SU-DHL-6 (cell line): ENCODE measurements around the gene AGPAT3.

Experiments
- H2AFZ ChIP-seq: fragments of 200-600 bp; sonication (generic); 2 replicates; pipeline ENCODE4 v1.6.1; 2014; ENCODE audit warnings: low read depth, mild to moderate bottlenecking, moderate library complexity, mixed read lengths, antibody characterized with exemption, low read length; ENCODE audit not compliant: severe bottlenecking
- H3F3A ChIP-seq: fragments of 200-600 bp; shearing (Covaris generic); 2 replicates; pipeline ENCODE4 v1.6.0; 2016; ENCODE audit warnings: antibody characterized with exemption, mild to moderate bottlenecking; ENCODE audit not compliant: insufficient read depth
- H3K27ac ChIP-seq: fragments of 200-600 bp; sonication (generic); 2 replicates; pipeline ENCODE4 v1.5.1; 2016; ENCODE audit warnings: low read depth, mild to moderate bottlenecking, low read length, moderate library complexity, mixed read lengths
- H3K27me3 ChIP-seq: fragments of 200-600 bp; sonication (generic), shearing (Covaris generic); 2 replicates; pipeline ENCODE4 v1.6.0; 2014; ENCODE audit warnings: mild to moderate bottlenecking, low read length
- H3K36me3 ChIP-seq: fragments of 200-600 bp; sonication (generic); 2 replicates; pipeline ENCODE4 v1.6.1; 2014; ENCODE audit warnings: mild to moderate bottlenecking, low read length, mixed read lengths
- H3K4me2 ChIP-seq: fragments of 300-600, 200-600 bp; shearing (Covaris generic), sonication (generic); 2 replicates; pipeline ENCODE4 v1.6.0; 2014; ENCODE audit warnings: low read length, low read depth, mild to moderate bottlenecking; ENCODE audit not compliant: poor library complexity, severe bottlenecking
- H3K4me3 ChIP-seq: fragments of 200-600 bp; sonication (generic); 2 replicates; pipeline ENCODE4 v1.5.1; 2014; ENCODE audit warnings: antibody characterized with exemption, low read length, mild to moderate bottlenecking, mixed read lengths; ENCODE audit not compliant: insufficient read depth, poor library complexity, severe bottlenecking
- H3K79me2 ChIP-seq: fragments of 200-600 bp; sonication (generic); 2 replicates; pipeline ENCODE4 v1.6.1; 2014; ENCODE audit warnings: mild to moderate bottlenecking, low read length, moderate library complexity; ENCODE audit not compliant: insufficient read depth
- H3K9ac ChIP-seq: fragments of 200-600 bp; sonication (generic); 2 replicates; pipeline ENCODE4 v1.7.0; 2014; ENCODE audit warnings: mild to moderate bottlenecking, low read length
- H3K9me2 ChIP-seq: fragments of 200-600 bp; sonication (generic); replicated peaks from 2 replicates; pipeline ENCODE4 v1.6.1; 2014; ENCODE audit warnings: low read length; ENCODE audit not compliant: insufficient read depth
- H3K9me3 ChIP-seq: fragments of 200-600 bp; sonication (generic); 2 replicates; pipeline ENCODE4 v1.6.1; 2014; ENCODE audit warnings: low read length, mixed read lengths; ENCODE audit not compliant: insufficient read depth
- H4K20me1 ChIP-seq: fragments of 200-600 bp; sonication (generic); 2 replicates; pipeline ENCODE4 v1.6.1; 2014; ENCODE audit warnings: low read depth, mild to moderate bottlenecking, antibody characterized with exemption, low read length, moderate library complexity, mixed read lengths
- CTCF ChIP-seq: fragments of 200-600 bp; sonication (generic); IDR thresholded peaks from one replicate; pipeline ENCODE4 v1.5.1; 2017; ENCODE audit warnings: antibody characterized with exemption, mild to moderate bottlenecking, low read length, moderate library complexity; ENCODE audit not compliant: insufficient read depth, poor library complexity, severe bottlenecking
- EZH2phosphoT487 ChIP-seq: fragments of 200-600 bp; sonication (generic), shearing (Covaris generic); conservative IDR thresholded peaks from 2 replicates; pipeline ENCODE4 v1.6.1; 2018; ENCODE audit warnings: mild to moderate bottlenecking, antibody characterized with exemption, low read length, moderate library complexity, mixed read lengths

AGPAT3 gene

GRCh38 chr21:43926196-43926595 lies 61.2 kb downstream of the AGPAT3 start:
- Histone ChIP-seq H3K36me3 (no peaks in the 10 kb centered on the region), H3K27ac (no peak overlapping the region), H3K79me2 (no peaks in the 10 kb centered on the region), H3K9me2 (no peaks in the 10 kb centered on the region), H3K9me3 (no peaks in the 10 kb centered on the region), H3K4me2 (no peak overlapping the region), H4K20me1 (no peaks in the 10 kb centered on the region), H3K27me3 (no peaks in the 10 kb centered on the region), H3K9ac (no peak overlapping the region), H2AFZ (no peak overlapping the region), H3F3A (no peaks in the 10 kb centered on the region), H3K4me3 (no peak overlapping the region)
- no peak for TF ChIP-seq CTCF
- TF ChIP-seq EZH2phosphoT487, result no peak

DNA sequence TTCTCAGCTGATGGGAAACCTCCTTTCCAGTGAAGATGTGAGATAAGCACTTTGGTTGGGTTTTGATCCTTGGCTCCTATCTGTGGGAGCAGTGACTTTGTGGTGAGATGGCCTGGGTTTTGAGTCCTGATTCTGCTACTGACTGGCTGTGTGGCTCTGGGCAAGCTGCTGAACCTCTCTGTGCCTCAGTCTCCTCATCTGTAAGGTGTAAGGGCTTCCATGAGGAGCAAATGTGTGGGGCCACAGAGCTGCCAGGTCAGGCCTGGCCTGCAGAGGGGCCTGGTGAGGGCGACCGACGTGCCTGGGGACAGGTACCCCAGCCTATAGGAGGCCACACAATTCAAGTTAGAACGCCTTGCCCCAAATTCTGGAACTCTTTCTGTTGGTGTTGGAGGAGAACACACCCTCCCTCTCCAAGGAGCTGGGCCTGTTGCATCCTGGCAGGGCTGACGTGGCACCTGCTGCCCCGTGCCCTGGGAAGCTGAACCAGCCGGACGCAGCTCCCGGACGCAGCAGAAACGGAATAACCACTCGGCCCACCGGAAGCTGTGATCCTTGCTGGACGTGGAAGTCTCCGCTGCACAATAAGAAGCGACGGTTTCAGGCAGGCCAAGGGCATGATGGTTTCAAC lies 62.7 kb downstream of the AGPAT3 start:
- Histone ChIP-seq H3K4me2 (no peak overlapping the region), H3K4me3 (no peak overlapping the region), H3K79me2 (no peaks in the 10 kb centered on the region), H3K27me3 (no peaks in the 10 kb centered on the region), H3K9ac (no peak overlapping the region), H3K9me3 (no peaks in the 10 kb centered on the region), H2AFZ (no peak overlapping the region), H3F3A (no peaks in the 10 kb centered on the region), H3K36me3 (no peaks in the 10 kb centered on the region), H3K27ac (no peak overlapping the region), H3K9me2 (no peaks in the 10 kb centered on the region), H4K20me1 (no peaks in the 10 kb centered on the region)
- TF ChIP-seq EZH2phosphoT487 (no peak), CTCF (no peak)

DNA sequence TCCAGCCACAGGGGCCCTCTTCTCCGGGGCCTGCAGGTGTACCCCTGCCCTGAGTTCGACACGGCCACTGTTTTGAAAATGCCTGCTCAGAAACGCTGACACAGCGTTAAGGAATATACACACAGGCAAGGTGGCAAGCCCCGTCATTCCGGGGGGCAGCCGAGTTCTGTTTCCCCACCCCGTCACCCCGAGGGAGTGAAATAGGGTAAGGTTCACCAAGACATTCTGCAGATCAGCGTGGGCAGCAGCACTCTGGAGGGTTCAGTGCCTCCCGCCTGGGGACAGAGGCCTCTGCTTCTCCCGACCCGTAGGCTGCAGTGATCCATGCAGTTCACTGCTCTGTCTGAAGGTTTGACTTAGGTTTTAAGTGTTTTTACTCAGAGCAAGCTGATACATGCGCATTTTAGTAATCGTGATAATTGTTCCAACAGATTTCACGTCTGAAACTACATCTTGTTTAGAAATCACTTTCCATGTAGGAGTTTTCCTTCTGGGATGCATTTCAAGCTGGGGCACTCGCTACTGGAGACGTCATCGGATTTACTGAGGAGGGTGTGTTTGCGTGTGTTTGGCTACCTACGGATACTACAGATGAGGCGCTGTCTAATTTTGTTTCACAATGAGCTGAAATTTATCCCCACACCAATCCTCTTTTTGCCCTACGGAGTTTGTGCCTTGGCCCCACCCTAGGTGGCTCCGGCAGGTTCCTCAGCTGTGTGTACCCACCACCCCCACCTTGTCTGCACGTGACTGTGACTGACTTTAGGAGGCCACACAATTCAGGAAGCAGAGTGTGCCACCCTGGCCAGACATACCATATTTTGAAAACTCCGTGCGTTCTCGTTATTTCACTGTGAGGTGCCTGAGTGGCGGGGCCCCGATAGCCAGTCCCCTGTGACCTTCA lies 63.5 kb downstream of the AGPAT3 start:
- Histone ChIP-seq H3K36me3 (no peaks in the 10 kb centered on the region), H3K4me2 (no peak overlapping the region), H3K27me3 (no peaks in the 10 kb centered on the region), H3F3A (no peaks in the 10 kb centered on the region), H3K9ac (no peak overlapping the region), H3K27ac (no peak overlapping the region), H3K9me2 (no peaks in the 10 kb centered on the region), H2AFZ (no peak overlapping the region), H3K9me3 (no peaks in the 10 kb centered on the region), H3K79me2 (no peaks in the 10 kb centered on the region), H3K4me3 (no peak overlapping the region), H4K20me1 (no peaks in the 10 kb centered on the region)
- TF ChIP-seq EZH2phosphoT487 (no peak), CTCF (no peak)
